B cell (primary cell): ENCODE results near the gene MYRIP. TPM values are rescaled to one million over a fixed set of nuclear protein-coding genes. Genes with fewer than 3 reads are reported as not detected.
"Not testable (repeated sequence)": the region's sequence is repeated elsewhere in the genome, so short reads cannot be mapped to it uniquely, and the experiment has no call there.

ENCODE experiments used
- ATAC-seq: fragments of 200-7000 bp; cut with Tn5 transposase; one replicate; pipeline ENCODE4 v1.10.0; 2021; ENCODE audit warnings: low read depth, mild to moderate bottlenecking, moderate number of reproducible peaks, moderate library complexity
- CTCF ChIA-PET: fragments of 350-600 bp; sonication (Branson Sonifier 250); formaldehyde crosslinking; loops from one replicate; lab custom pipeline; 2021; ENCODE audit warnings: antibody characterized with exemption, inconsistent platforms; lab: Charles Lee
- POLR2A ChIA-PET: fragments of 350-600 bp; sonication (Branson Sonifier 250); formaldehyde crosslinking; loops from one replicate; lab custom pipeline; 2021; ENCODE audit warnings: antibody characterized with exemption; lab: Charles Lee
- DNase-seq: peaks from one replicate; pipeline ENCODE4 v3.0.0; 2013
- H2AFZ ChIP-seq: 2 replicates; pipeline ENCODE4 v1.6.1; 2012; ENCODE audit warnings: mild to moderate bottlenecking, low read depth, low read length; ENCODE audit not compliant: insufficient read depth, poor library complexity, severe bottlenecking
- H3K27ac ChIP-seq, 2 donors: 1 replicate in 1 of 2; 2 replicates in 1 of 2; pipeline ENCODE4 v1.5.1; 2012 to 2013; ENCODE audit warnings: low read length in 2 of 2, mild to moderate bottlenecking in 2 of 2, moderate library complexity in 1 of 2
- H3K27me3 ChIP-seq, 4 experiments: fragments of 200-600 bp in 1 of 4; sonication (generic) in 1 of 4; replicated peaks in 1 of 4; 1 replicate in 2 of 4; 2 replicates in 2 of 4; pipeline versions ENCODE4 v1.6.1 to v1.7.0; 2013 to 2016; ENCODE audit warnings: low read length in 3 of 4, mild to moderate bottlenecking in 2 of 4, mixed read lengths in 1 of 4, moderate library complexity in 1 of 4; ENCODE audit not compliant: insufficient read depth in 4 of 4, control insufficient read depth in 3 of 4; ENCODE audit errors: control extremely low read depth in 1 of 4
- H3K36me3 ChIP-seq, 2 experiments: replicated peaks in 1 of 2; 1 replicate in 1 of 2; 2 replicates in 1 of 2; pipeline versions ENCODE4 v1.6.1 to v1.7.1; 2013; ENCODE audit warnings: low read length in 1 of 2; ENCODE audit not compliant: insufficient read depth in 2 of 2, control insufficient read depth in 1 of 2; ENCODE audit errors: control extremely low read depth in 1 of 2, extremely low read depth in 1 of 2
- H3K4me1 ChIP-seq, 2 donors: fragments of 200-600 bp in 1 of 2; sonication (generic) in 1 of 2; 1 replicate in 1 of 2; 2 replicates in 1 of 2; pipeline versions ENCODE4 v1.5.1 to v1.6.1; 2013 to 2017; ENCODE audit warnings: low read length in 2 of 2; ENCODE audit not compliant: control insufficient read depth in 2 of 2, insufficient read depth in 2 of 2
- H3K4me2 ChIP-seq: replicated peaks from 2 replicates; pipeline ENCODE3; 2012; ENCODE audit warnings: mild to moderate bottlenecking, low read depth, low read length; ENCODE audit not compliant: poor library complexity, severe bottlenecking
- H3K4me3 ChIP-seq, 5 experiments: fragments of 200-600 bp in 1 of 5; sonication (generic) in 1 of 5; 1 replicate in 3 of 5; 2 replicates in 2 of 5; pipeline versions ENCODE4 v1.5.1 to v1.7.0; 2011 to 2016; ENCODE audit warnings: low read length in 4 of 5, mild to moderate bottlenecking in 4 of 5, low read depth in 2 of 5, control low read depth in 1 of 5, moderate library complexity in 1 of 5; ENCODE audit not compliant: insufficient read depth in 1 of 5; ENCODE audit errors: control extremely low read depth in 1 of 5, extremely low read depth in 1 of 5
- H3K79me2 ChIP-seq: fragments of 200-600 bp; sonication (generic); one replicate; pipeline ENCODE4 v1.6.0; 2016; ENCODE audit warnings: low read length; ENCODE audit not compliant: control insufficient read depth, insufficient read depth
- H3K9ac ChIP-seq: fragments of 200-600 bp; sonication (generic); 2 replicates; pipeline ENCODE4 v1.6.1; 2017; ENCODE audit warnings: mild to moderate bottlenecking, low read length, moderate library complexity
- H3K9me3 ChIP-seq, 3 donors: one replicate each; pipeline versions ENCODE4 v1.6.1 to v1.7.1; 2013; ENCODE audit warnings: low read length in 2 of 3; ENCODE audit not compliant: control insufficient read depth in 2 of 3, insufficient read depth in 1 of 3; ENCODE audit errors: control extremely low read depth in 1 of 3
- H4K20me1 ChIP-seq: 2 replicates; pipeline ENCODE4 v1.6.0; 2012; ENCODE audit warnings: mild to moderate bottlenecking, low read length; ENCODE audit not compliant: insufficient read depth, control insufficient read depth, poor library complexity, severe bottlenecking
- H3K27ac Mint-ChIP-seq: one replicate; pipeline ENCODE4 v1.8.0; 2021; ENCODE audit warnings: mixed read lengths
- H3K27me3 Mint-ChIP-seq: one replicate; pipeline ENCODE4 v1.8.0; 2021; ENCODE audit warnings: mixed read lengths
- H3K4me1 Mint-ChIP-seq: one replicate; pipeline ENCODE4 v1.8.0; 2021; ENCODE audit warnings: mixed read lengths
- H3K4me3 Mint-ChIP-seq: one replicate; pipeline ENCODE4 v1.8.0; 2021; ENCODE audit warnings: mixed read lengths
- H3K9me3 Mint-ChIP-seq: one replicate; pipeline ENCODE4 v1.8.0; 2022; ENCODE audit warnings: mixed read lengths; ENCODE audit not compliant: insufficient read depth
- EZH2 ChIP-seq: IDR thresholded peaks from 2 replicates; pipeline ENCODE4 v1.6.1; 2012; ENCODE audit warnings: borderline replicate concordance, low read depth, mild to moderate bottlenecking, moderate library complexity, low read length; ENCODE audit not compliant: insufficient read depth, poor library complexity, severe bottlenecking
- WGBS: methylation state at CpG from one replicate; pipeline ENCODE4 v1.1.5; 2013; ENCODE audit warnings: missing lambda C conversion rate; ENCODE audit not compliant: insufficient coverage; 5-methylcytosine and 5-hydroxymethylcytosine counted together
- intact Hi-C: fragments of 100-400 bp; cut with micrococcal nuclease; formaldehyde crosslinking; loops from one replicate; pipeline ENCODE4 v1.10.0; 2022
- polyA plus RNA-seq: library from polyadenylated mRNA; depleted of rRNA; stranded (reverse); fragments of >200 nt; gene quantifications from 2 replicates; pipeline ENCODE4 v1.2.3, GENCODE V29; 2012
- total RNA-seq, 2 donors: library from RNA; stranded (reverse); fragments of 120-200 nt in 1 of 2; gene quantifications; 1 replicate in 1 of 2; 2 replicates in 1 of 2; pipeline versions ENCODE4 v1.2.3 to v1.2.4, GENCODE V29; 2013 to 2022
- TF ChIP-seq, protein P1 (sequence below): fragments of 200-600 bp; IDR thresholded peaks from one replicate; pipeline ENCODE4 v1.8.0; 2022; ENCODE audit warnings: antibody characterized with exemption, mild to moderate bottlenecking

Gene MYRIP
- total and polyA plus RNA-seq, 2 donors (not counting 1 experiment from before 2014, with no cell fraction given), result 0.03 to 0.10 TPM

- peaks cover 7% of the 10 kb centered on the region for H3K9me3 Mint-ChIP-seq
- H3K4me1 Mint-ChIP-seq, result no peaks in the 10 kb centered on the region
- Histone ChIP-seq H3K79me2 (no peaks in the 10 kb centered on the region), H3K27ac (no peak overlapping the region), H3K9ac (no peak overlapping the region), H3K36me3 (no peaks in the 10 kb centered on the region), H2AFZ (no peak overlapping the region), H4K20me1 (no peaks in the 10 kb centered on the region), H3K4me3 (no peak overlapping the region), H3K4me1 (no peaks in the 10 kb centered on the region), H3K4me2 (no peak overlapping the region), H3K9me3 (peaks cover 0 to 12% (median 5%) of the 10 kb centered on the region in 3 donors), H3K27me3 (no peaks in the 10 kb centered on the region)
- intact Hi-C loops, result no loop called here
- CTCF ChIA-PET, result no interaction called here
- ATAC-seq (no peak), DNase-seq (no peak)
- no peak for TF ChIP-seq EZH2
- TF ChIP-seq, protein P1, sequence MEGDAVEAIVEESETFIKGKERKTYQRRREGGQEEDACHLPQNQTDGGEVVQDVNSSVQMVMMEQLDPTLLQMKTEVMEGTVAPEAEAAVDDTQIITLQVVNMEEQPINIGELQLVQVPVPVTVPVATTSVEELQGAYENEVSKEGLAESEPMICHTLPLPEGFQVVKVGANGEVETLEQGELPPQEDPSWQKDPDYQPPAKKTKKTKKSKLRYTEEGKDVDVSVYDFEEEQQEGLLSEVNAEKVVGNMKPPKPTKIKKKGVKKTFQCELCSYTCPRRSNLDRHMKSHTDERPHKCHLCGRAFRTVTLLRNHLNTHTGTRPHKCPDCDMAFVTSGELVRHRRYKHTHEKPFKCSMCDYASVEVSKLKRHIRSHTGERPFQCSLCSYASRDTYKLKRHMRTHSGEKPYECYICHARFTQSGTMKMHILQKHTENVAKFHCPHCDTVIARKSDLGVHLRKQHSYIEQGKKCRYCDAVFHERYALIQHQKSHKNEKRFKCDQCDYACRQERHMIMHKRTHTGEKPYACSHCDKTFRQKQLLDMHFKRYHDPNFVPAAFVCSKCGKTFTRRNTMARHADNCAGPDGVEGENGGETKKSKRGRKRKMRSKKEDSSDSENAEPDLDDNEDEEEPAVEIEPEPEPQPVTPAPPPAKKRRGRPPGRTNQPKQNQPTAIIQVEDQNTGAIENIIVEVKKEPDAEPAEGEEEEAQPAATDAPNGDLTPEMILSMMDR, result no peak
- POLR2A ChIA-PET, result no interaction called here
- no peak overlapping the region for H3K27ac Mint-ChIP-seq
- H3K27me3 Mint-ChIP-seq, result no peaks in the 10 kb centered on the region
- no peak overlapping the region for H3K4me3 Mint-ChIP-seq
Measured at GRCh38 chr3:39765575-39765974, 43.8 kb upstream of the MYRIP start.

DNA sequence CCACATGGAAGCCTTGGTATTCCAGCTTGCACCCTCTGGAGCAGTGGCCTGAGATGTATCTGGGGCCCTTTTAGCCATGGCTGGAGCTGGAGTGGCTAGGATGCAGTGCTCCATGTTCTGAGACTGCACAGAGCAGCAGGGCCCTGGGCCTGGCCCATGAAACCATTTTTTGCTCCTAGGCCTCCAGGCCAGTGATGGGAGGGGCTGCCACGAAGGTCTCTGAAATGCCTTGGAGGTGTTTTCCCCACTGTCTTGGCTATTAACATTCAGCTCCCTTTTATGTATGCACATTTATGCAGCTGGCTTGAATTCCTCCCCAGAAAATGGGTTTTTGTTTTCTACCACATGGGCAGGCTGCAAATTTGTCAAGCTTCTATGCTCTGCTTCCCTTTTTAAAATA lies 43.0 kb upstream of the MYRIP start:
- Histone ChIP-seq H3K4me2 (no peak overlapping the region), H3K79me2 (no peaks in the 10 kb centered on the region), H3K4me3 (no peak overlapping the region), H3K9ac (no peak overlapping the region), H4K20me1 (no peaks in the 10 kb centered on the region), H3K4me1 (no peaks in the 10 kb centered on the region), H3K9me3 (peaks cover 0 to 12% (median 5%) of the 10 kb centered on the region in 3 donors), H3K27me3 (no peaks in the 10 kb centered on the region), H3K36me3 (no peaks in the 10 kb centered on the region), H2AFZ (no peak overlapping the region), H3K27ac (no peak overlapping the region)
- H3K27me3 Mint-ChIP-seq, result no peaks in the 10 kb centered on the region
- no peaks in the 10 kb centered on the region for H3K4me1 Mint-ChIP-seq
- 57% methylated on average over 1 of the region's 1 CpG for WGBS
- TF ChIP-seq EZH2, result no peak
- TF ChIP-seq, protein P1, result no peak
- H3K4me3 Mint-ChIP-seq, result no peak overlapping the region
- H3K9me3 Mint-ChIP-seq, result peaks cover 7% of the 10 kb centered on the region
- ChIA-PET CTCF (no interaction called here), POLR2A (no interaction called here)
- H3K27ac Mint-ChIP-seq, result no peak overlapping the region
- DNase-seq, result no peak
- no peak for ATAC-seq
- intact Hi-C loops, result no loop called here

DNA sequence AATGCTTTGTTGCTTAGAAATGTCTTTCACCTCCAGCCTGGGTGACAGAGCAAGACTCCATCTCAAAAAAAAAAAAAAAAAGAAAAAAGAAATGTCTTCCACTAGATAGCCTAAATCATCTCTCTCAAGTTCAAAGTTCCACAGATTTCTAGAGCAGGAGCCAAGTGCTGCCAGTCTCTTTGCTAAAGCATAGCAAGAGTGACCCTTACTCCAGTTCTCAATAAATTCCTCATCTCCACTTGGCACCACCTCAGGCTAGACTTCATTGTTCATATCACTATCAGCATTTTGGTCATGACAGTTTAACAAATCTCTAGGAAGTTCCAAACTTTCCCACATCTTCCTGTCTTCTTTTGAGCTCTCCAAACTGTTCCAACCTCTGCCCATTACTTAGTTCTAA lies 42.5 kb upstream of the MYRIP start:
- POLR2A ChIA-PET, H4K20me1 ChIP-seq, H3K4me1 Mint-ChIP-seq, CTCF ChIA-PET, H3K27ac Mint-ChIP-seq, H3K79me2 ChIP-seq, H3K4me3 Mint-ChIP-seq, H3K36me3 ChIP-seq, ATAC-seq, H3K27me3 ChIP-seq, H3K27ac ChIP-seq, H3K27me3 Mint-ChIP-seq, H3K4me2 ChIP-seq, H3K9ac ChIP-seq, H3K4me1 ChIP-seq, H2AFZ ChIP-seq, intact Hi-C loops, DNase-seq, H3K9me3 Mint-ChIP-seq, H3K4me3 ChIP-seq: not testable (repeated sequence)
- peaks cover 0 to 12% (median 5%) of the 10 kb centered on the region in 3 donors for H3K9me3 ChIP-seq
